ENCODE measurements around the gene MTR. TPM values are rescaled to one million over a fixed set of nuclear protein-coding genes. Genes with fewer than 3 reads are reported as not detected.

The MTR gene
- total RNA-seq, 6 experiments from 2014 or later: 34.0 to 39.2 (median 36.0) TPM

GRCh38 chr1:236751385-236751784 is 43.7 kb upstream of the MTR start:
- Mint-ChIP-seq H3K27me3 (ENCODE audit: insufficient read depth) (no peaks in the 10 kb centered on the region; the same call in none of the 2 replicates), H3K4me3 (no peak overlapping the region), H3K36me3 (ENCODE audit: low read depth) (no peaks in the 10 kb centered on the region), H3K9me3 (no peaks in the 10 kb centered on the region), H3K4me1 (ENCODE audit: low read depth) (no peaks in the 10 kb centered on the region), H3K27ac (no peak overlapping the region)
- DNase-seq: no peak
- TF ChIP-seq, protein P1, sequence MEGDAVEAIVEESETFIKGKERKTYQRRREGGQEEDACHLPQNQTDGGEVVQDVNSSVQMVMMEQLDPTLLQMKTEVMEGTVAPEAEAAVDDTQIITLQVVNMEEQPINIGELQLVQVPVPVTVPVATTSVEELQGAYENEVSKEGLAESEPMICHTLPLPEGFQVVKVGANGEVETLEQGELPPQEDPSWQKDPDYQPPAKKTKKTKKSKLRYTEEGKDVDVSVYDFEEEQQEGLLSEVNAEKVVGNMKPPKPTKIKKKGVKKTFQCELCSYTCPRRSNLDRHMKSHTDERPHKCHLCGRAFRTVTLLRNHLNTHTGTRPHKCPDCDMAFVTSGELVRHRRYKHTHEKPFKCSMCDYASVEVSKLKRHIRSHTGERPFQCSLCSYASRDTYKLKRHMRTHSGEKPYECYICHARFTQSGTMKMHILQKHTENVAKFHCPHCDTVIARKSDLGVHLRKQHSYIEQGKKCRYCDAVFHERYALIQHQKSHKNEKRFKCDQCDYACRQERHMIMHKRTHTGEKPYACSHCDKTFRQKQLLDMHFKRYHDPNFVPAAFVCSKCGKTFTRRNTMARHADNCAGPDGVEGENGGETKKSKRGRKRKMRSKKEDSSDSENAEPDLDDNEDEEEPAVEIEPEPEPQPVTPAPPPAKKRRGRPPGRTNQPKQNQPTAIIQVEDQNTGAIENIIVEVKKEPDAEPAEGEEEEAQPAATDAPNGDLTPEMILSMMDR (IDR thresholded peaks at IDR 0.05): no peak

GRCh38 chr1:236751935-236752334 is 43.2 kb upstream of the MTR start:
- Mint-ChIP-seq H3K4me3 (no peak overlapping the region), H3K4me1 (ENCODE audit: low read depth) (no peaks in the 10 kb centered on the region), H3K9me3 (no peaks in the 10 kb centered on the region), H3K27ac (no peak overlapping the region), H3K36me3 (ENCODE audit: low read depth) (no peaks in the 10 kb centered on the region), H3K27me3 (ENCODE audit: insufficient read depth) (no peaks in the 10 kb centered on the region; the same call in none of the 2 replicates)
- TF ChIP-seq, protein P1 (IDR thresholded peaks at IDR 0.05): no peak
- no peak for DNase-seq

GRCh38 chr1:236753516-236753915 is 41.6 kb upstream of the MTR start:
- TF ChIP-seq, protein P1 (IDR thresholded peaks at IDR 0.05): peak; percentile 65
- H3K4me3 Mint-ChIP-seq: no peak overlapping the region
- peak; percentile 43 for DNase-seq
- no peaks in the 10 kb centered on the region for H3K36me3 Mint-ChIP-seq (ENCODE audit: low read depth)
- H3K27me3 Mint-ChIP-seq (ENCODE audit: insufficient read depth): no peaks in the 10 kb centered on the region; the same call in 1 of the 2 replicates
- no peak overlapping the region for H3K27ac Mint-ChIP-seq
- no peaks in the 10 kb centered on the region for H3K4me1 Mint-ChIP-seq (ENCODE audit: low read depth)
- no peaks in the 10 kb centered on the region for H3K9me3 Mint-ChIP-seq

DNA sequence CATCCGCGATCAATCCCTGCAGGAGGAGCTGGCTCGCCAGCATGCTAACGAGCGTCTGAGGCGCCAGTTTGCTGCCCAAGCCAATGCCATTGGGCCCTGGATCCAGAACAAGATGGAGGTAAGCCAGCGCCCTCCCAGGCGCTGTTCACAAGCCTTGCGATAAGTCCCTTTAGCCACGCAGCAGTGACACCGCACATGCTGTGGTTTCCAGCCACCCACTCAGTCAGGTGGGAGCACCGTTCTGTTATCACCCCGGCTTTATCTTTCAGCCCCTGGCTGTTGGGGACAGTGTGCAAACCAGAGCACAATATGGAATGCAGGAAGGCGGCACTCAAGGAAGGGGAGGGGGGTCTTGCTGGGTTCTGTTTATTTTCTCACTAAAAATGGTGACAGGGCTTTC is 41.1 kb upstream of the MTR start:
- Mint-ChIP-seq H3K4me3 (no peak overlapping the region), H3K9me3 (no peaks in the 10 kb centered on the region), H3K27me3 (ENCODE audit: insufficient read depth) (no peaks in the 10 kb centered on the region; the same call in 1 of the 2 replicates), H3K4me1 (ENCODE audit: low read depth) (no peaks in the 10 kb centered on the region), H3K27ac (no peak overlapping the region), H3K36me3 (ENCODE audit: low read depth) (no peaks in the 10 kb centered on the region)
- DNase-seq: no peak
- TF ChIP-seq, protein P1 (IDR thresholded peaks at IDR 0.05): no peak

DNA sequence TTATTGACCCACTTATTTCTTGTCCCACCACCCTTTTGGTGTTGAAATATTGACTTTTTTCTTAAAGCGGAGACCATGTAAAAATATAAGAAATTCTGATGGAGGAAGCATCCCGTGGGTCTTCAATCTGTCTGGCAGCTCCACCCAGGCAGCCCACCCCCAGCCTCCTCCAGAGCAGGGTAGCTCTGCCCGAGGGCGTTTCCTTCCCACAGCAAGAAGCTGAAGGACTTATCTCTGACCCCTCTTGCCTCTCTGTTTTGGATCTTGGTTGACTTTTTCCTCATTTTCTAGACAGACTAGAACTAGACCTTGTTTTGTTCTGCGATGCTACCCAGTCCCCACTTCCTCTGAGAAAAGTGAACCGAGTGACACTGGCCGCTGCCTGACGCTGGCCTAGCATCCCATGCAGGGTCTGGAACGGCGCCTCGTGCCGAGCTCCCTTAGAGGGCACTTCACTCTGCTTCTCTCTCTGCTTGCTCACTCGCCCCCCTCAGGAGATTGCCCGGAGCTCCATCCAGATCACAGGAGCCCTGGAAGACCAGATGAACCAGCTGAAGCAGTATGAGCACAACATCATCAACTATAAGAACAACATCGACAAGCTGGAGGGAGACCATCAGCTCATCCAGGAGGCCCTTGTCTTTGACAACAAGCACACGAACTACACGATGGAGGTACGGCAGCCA is 40.4 kb upstream of the MTR start:
- H3K4me1 Mint-ChIP-seq (ENCODE audit: low read depth): no peaks in the 10 kb centered on the region
- TF ChIP-seq, protein P1 (IDR thresholded peaks at IDR 0.05): no peak
- H3K27me3 Mint-ChIP-seq (ENCODE audit: insufficient read depth): no peaks in the 10 kb centered on the region; the same call in 1 of the 2 replicates
- H3K27ac Mint-ChIP-seq: no peak overlapping the region
- no peak overlapping the region for H3K4me3 Mint-ChIP-seq
- no peak for DNase-seq
- H3K9me3 Mint-ChIP-seq: no peaks in the 10 kb centered on the region
- no peaks in the 10 kb centered on the region for H3K36me3 Mint-ChIP-seq (ENCODE audit: low read depth)
